ENCODE data around the gene ADGRF5. TPM values are rescaled to one million over a fixed set of nuclear protein-coding genes. Genes with fewer than 3 reads are reported as not detected.

The ADGRF5 gene
- total RNA-seq, 2 experiments from 2014 or later = not detected

- no peaks in the 10 kb centered on the region for H3K9me3 Mint-ChIP-seq
- TF ChIP-seq CTCF (IDR thresholded peaks at IDR 0.05) = no peak
- H3K27ac Mint-ChIP-seq = no peak overlapping the region
- H3K36me3 Mint-ChIP-seq (ENCODE audit: low read depth) = no peaks in the 10 kb centered on the region
- H3K4me1 Mint-ChIP-seq (ENCODE audit: low read depth) = no peaks in the 10 kb centered on the region
- intact Hi-C loops (cut with DNase I, micrococcal nuclease) = no loop called here
- Histone ChIP-seq H3K4me3 (ENCODE audit: low read length) (no peak overlapping the region), H3K36me3 (ENCODE audit: insufficient read depth, low read length) (no peaks in the 10 kb centered on the region), H3K9me3 (ENCODE audit: control insufficient read depth in 1 of 2, insufficient read depth in 1 of 2, low read length in 2 of 2) (peaks cover 0 to 5% of the 10 kb centered on the region in 2 experiments), H3K27ac (ENCODE audit: low read depth in 1 of 2, low read length in 2 of 2) (no peak overlapping the region), H3K4me1 (ENCODE audit: insufficient read depth, low read length) (no peaks in the 10 kb centered on the region), H3K27me3 (ENCODE audit: control insufficient read depth in 1 of 2, insufficient read depth in 2 of 2, low read length in 2 of 2) (no peaks in the 10 kb centered on the region)
- ATAC-seq (ENCODE audit: poor library complexity) (no peak), DNase-seq (no peak)
- no peak overlapping the region for H3K4me3 Mint-ChIP-seq
- ChIA-PET CTCF (no interaction called here), POLR2A (no interaction called here)
- peaks cover 19% of the 10 kb centered on the region for H3K27me3 Mint-ChIP-seq
Observed at GRCh38 chr6:46901882-46902314, 19.8 kb downstream of the ADGRF5 start.

GRCh38 chr6:46900266-46900665 lies 21.5 kb downstream of the ADGRF5 start:
- DNase-seq = no peak
- CTCF ChIA-PET = no interaction called here
- intact Hi-C loops (cut with DNase I, micrococcal nuclease) = no loop called here
- no peaks in the 10 kb centered on the region for H3K4me1 ChIP-seq (ENCODE audit: insufficient read depth, low read length)
- Mint-ChIP-seq H3K9me3 (no peaks in the 10 kb centered on the region), H3K27ac (no peak overlapping the region), H3K27me3 (peaks cover 19% of the 10 kb centered on the region), H3K4me3 (no peak overlapping the region), H3K36me3 (ENCODE audit: low read depth) (no peaks in the 10 kb centered on the region), H3K4me1 (ENCODE audit: low read depth) (no peaks in the 10 kb centered on the region)
- peaks cover 0 to 5% of the 10 kb centered on the region in 2 experiments for H3K9me3 ChIP-seq (ENCODE audit: control insufficient read depth in 1 of 2, insufficient read depth in 1 of 2, low read length in 2 of 2)
- no peak for TF ChIP-seq CTCF (IDR thresholded peaks at IDR 0.05)
- H3K36me3 ChIP-seq (ENCODE audit: insufficient read depth, low read length) = no peaks in the 10 kb centered on the region
- no peaks in the 10 kb centered on the region for H3K27me3 ChIP-seq (ENCODE audit: control insufficient read depth in 1 of 2, insufficient read depth in 2 of 2, low read length in 2 of 2)
- ATAC-seq (ENCODE audit: poor library complexity) = no peak
- POLR2A ChIA-PET = no interaction called here
- H3K4me3 ChIP-seq (ENCODE audit: low read length) = no peak overlapping the region
- H3K27ac ChIP-seq (ENCODE audit: low read depth in 1 of 2, low read length in 2 of 2) = no peak overlapping the region

- H3K27ac ChIP-seq (ENCODE audit: low read depth in 1 of 2, low read length in 2 of 2) = no peak overlapping the region
- H3K36me3 ChIP-seq (ENCODE audit: insufficient read depth, low read length) = no peaks in the 10 kb centered on the region
- no peaks in the 10 kb centered on the region for H3K4me1 Mint-ChIP-seq (ENCODE audit: low read depth)
- no peak overlapping the region for H3K4me3 ChIP-seq (ENCODE audit: low read length)
- no peaks in the 10 kb centered on the region for H3K27me3 ChIP-seq (ENCODE audit: control insufficient read depth in 1 of 2, insufficient read depth in 2 of 2, low read length in 2 of 2)
- intact Hi-C loops (cut with DNase I, micrococcal nuclease) = no loop called here
- no peaks in the 10 kb centered on the region for H3K4me1 ChIP-seq (ENCODE audit: insufficient read depth, low read length)
- no peak for ATAC-seq (ENCODE audit: poor library complexity)
- no peaks in the 10 kb centered on the region for H3K36me3 Mint-ChIP-seq (ENCODE audit: low read depth)
- H3K27me3 Mint-ChIP-seq = peaks cover 19% of the 10 kb centered on the region
- ChIA-PET POLR2A (no interaction called here), CTCF (no interaction called here)
- H3K27ac Mint-ChIP-seq = no peak overlapping the region
- no peak for DNase-seq
- H3K9me3 ChIP-seq (ENCODE audit: control insufficient read depth in 1 of 2, insufficient read depth in 1 of 2, low read length in 2 of 2) = peaks cover 0 to 5% of the 10 kb centered on the region in 2 experiments
- H3K4me3 Mint-ChIP-seq = no peak overlapping the region
- H3K9me3 Mint-ChIP-seq = no peaks in the 10 kb centered on the region
- TF ChIP-seq CTCF (IDR thresholded peaks at IDR 0.05) = no peak
Observed at GRCh38 chr6:46899659-46900058, 22.1 kb downstream of the ADGRF5 start.
